HG03108 (cell line): ENCODE data around the gene EPN2.
"Not testable (repeated sequence)": the region's sequence is repeated elsewhere in the genome, so short reads cannot be mapped to it uniquely, and the experiment has no call there.

ENCODE experiments used
- ATAC-seq: cut with Tn5 transposase; IDR thresholded peaks from one replicate; pipeline ENCODE4 v1.9.1; 2021; ENCODE audit warnings: moderate library complexity; ENCODE audit not compliant: unreplicated experiment

The EPN2 gene

GRCh38 chr17:19237139-19237388 is at the start of gene EPN2:
TSS of gene EPN2 (plus strand) at chr17:19237366. CDS start at chr17:19283120, 45,754 bp downstream.
- not testable (repeated sequence) for ATAC-seq

GRCh38 chr17:19187883-19188869 is 49.0 kb upstream of the EPN2 start:
- peak; percentile 41 for ATAC-seq

GRCh38 chr17:19188870-19189708 is 48.1 kb upstream of the EPN2 start:
- peak; percentile 71 for ATAC-seq

GRCh38 chr17:19189781-19190405 is 47.3 kb upstream of the EPN2 start:
- ATAC-seq: not testable (repeated sequence)

- ATAC-seq: peak; percentile 90
These were observed 40.6 kb upstream of the EPN2 start for GRCh38 chr17:19196382-19197204.

- ATAC-seq: peak; percentile 66
These were observed 34.7 kb upstream of the EPN2 start for GRCh38 chr17:19202448-19202847.

GRCh38 chr17:19203429-19203828 is 33.7 kb upstream of the EPN2 start:
- ATAC-seq: not testable (repeated sequence)

- ATAC-seq: not testable (repeated sequence)
These were observed 21.9 kb upstream of the EPN2 start for GRCh38 chr17:19215074-19215860.

- not testable (repeated sequence) for ATAC-seq
These were observed 20.8 kb upstream of the EPN2 start for GRCh38 chr17:19216148-19216926.

- not testable (repeated sequence) for ATAC-seq
These were observed 18.3 kb upstream of the EPN2 start for GRCh38 chr17:19218914-19219313.

- ATAC-seq: not testable (repeated sequence)
These were observed 17.8 kb upstream of the EPN2 start for GRCh38 chr17:19219384-19219783.

GRCh38 chr17:19220195-19220594 is 17.0 kb upstream of the EPN2 start:
- ATAC-seq: not testable (repeated sequence)

GRCh38 chr17:19226610-19227588 is 10.3 kb upstream of the EPN2 start:
- ATAC-seq: not testable (repeated sequence)

- not testable (repeated sequence) for ATAC-seq
These were observed 2.5 kb upstream of the EPN2 start for GRCh38 chr17:19234676-19235075.

- ATAC-seq: peak; percentile 13
These were observed 621 bp upstream of the EPN2 start for GRCh38 chr17:19236351-19237138.

- ATAC-seq: peak; percentile 69
These were observed 412 bp downstream of the EPN2 start for GRCh38 chr17:19237389-19238166.
